Neural progenitor cell (in vitro differentiated cells): ENCODE measurements around the gene EML2. TPM values are rescaled to one million over a fixed set of nuclear protein-coding genes. Genes with fewer than 3 reads are reported as not detected.
"Not testable (repeated sequence)": the region's sequence is repeated elsewhere in the genome, so short reads cannot be mapped to it uniquely, and the experiment has no call there.

Experiments used
- DNase-seq: peaks from one replicate; pipeline ENCODE4 v3.0.0-alpha.2; 2016; ENCODE audit warnings: low spot score
- H2AFZ ChIP-seq: fragments of 200-600 bp; sonication (generic); replicated peaks from 2 replicates; pipeline ENCODE4 v1.6.1; 2016; ENCODE audit warnings: antibody characterized with exemption
- H3F3A ChIP-seq: fragments of 200-600 bp; sonication (generic); 2 replicates; pipeline ENCODE4 v1.6.1; 2016; ENCODE audit warnings: antibody characterized with exemption, low read depth
- H3K27ac ChIP-seq: fragments of 200-600 bp; sonication (generic); 2 replicates; pipeline ENCODE4 v1.5.1; 2016; ENCODE audit warnings: mild to moderate bottlenecking
- H3K27me3 ChIP-seq: fragments of 200-600 bp; sonication (generic); 2 replicates; pipeline ENCODE4 v1.6.1; 2016; ENCODE audit warnings: mild to moderate bottlenecking, moderate library complexity
- H3K36me3 ChIP-seq: fragments of 200-600 bp; sonication (generic); 2 replicates; pipeline ENCODE4 v1.5.1; 2016
- H3K4me1 ChIP-seq: fragments of 200-600 bp; sonication (generic); 2 replicates; pipeline ENCODE4 v1.6.1; 2016; ENCODE audit warnings: mixed run types
- H3K4me2 ChIP-seq: fragments of 200-600 bp; sonication (generic); 2 replicates; pipeline ENCODE4 v1.6.1; 2016
- H3K4me3 ChIP-seq: fragments of 200-600 bp; sonication (generic); 2 replicates; pipeline ENCODE4 v1.5.1; 2016
- H3K79me2 ChIP-seq: fragments of 200-600 bp; sonication (generic); 2 replicates; pipeline ENCODE4 v1.6.1; 2016; ENCODE audit warnings: low read depth
- H3K9ac ChIP-seq: fragments of 200-600 bp; sonication (generic); 2 replicates; pipeline ENCODE4 v1.6.1; 2016
- H3K9me3 ChIP-seq: fragments of 200-600 bp; sonication (generic); 2 replicates; pipeline ENCODE4 v1.5.1; 2016; ENCODE audit warnings: low read depth
- H4K20me1 ChIP-seq: fragments of 200-600 bp; sonication (generic); 2 replicates; pipeline ENCODE4 v1.6.1; 2016; ENCODE audit warnings: low read depth
- H3K27ac Mint-ChIP-seq: 3 replicates; pipeline ENCODE4 v1.8.0; 2021; ENCODE audit warnings: mixed read lengths
- H3K27me3 Mint-ChIP-seq: 2 replicates; pipeline ENCODE4 v1.8.0; 2022; ENCODE audit warnings: low read depth, mild to moderate bottlenecking, inconsistent platforms, moderate library complexity, mixed read lengths; ENCODE audit not compliant: insufficient read depth
- H3K36me3 Mint-ChIP-seq: 3 replicates; pipeline ENCODE4 v1.8.0; 2021; ENCODE audit warnings: mixed read lengths
- H3K4me1 Mint-ChIP-seq: 3 replicates; pipeline ENCODE4 v1.8.0; 2021; ENCODE audit warnings: mixed read lengths
- H3K4me3 Mint-ChIP-seq: 3 replicates; pipeline ENCODE4 v1.8.0; 2021; ENCODE audit warnings: mild to moderate bottlenecking, moderate library complexity, mixed read lengths
- H3K9me3 Mint-ChIP-seq: 3 replicates; pipeline ENCODE4 v1.8.0; 2020; ENCODE audit warnings: mixed read lengths
- EZH2 ChIP-seq: fragments of 200-600 bp; sonication (generic); IDR thresholded peaks from 2 replicates; pipeline ENCODE4 v1.6.1; 2017; ENCODE audit warnings: antibody characterized with exemption, mild to moderate bottlenecking, moderate library complexity
- EZH2phosphoT487 ChIP-seq: fragments of 200-600 bp; sonication (generic); IDR thresholded peaks from 2 replicates; pipeline ENCODE4 v1.6.1; 2017; ENCODE audit warnings: antibody characterized with exemption
- total RNA-seq: library from RNA; depleted of rRNA; stranded (reverse); fragments of >200 nt; gene quantifications from 2 replicates; pipeline ENCODE4 v1.2.3, GENCODE V29; 2015; ENCODE audit warnings: low replicate concordance
- TF ChIP-seq, protein P1 (sequence below): fragments of 200-600 bp; sonication (generic); IDR thresholded peaks from 2 replicates; pipeline ENCODE4 v1.5.1; 2017; ENCODE audit warnings: antibody characterized with exemption, mild to moderate bottlenecking

The EML2 gene, protein sequence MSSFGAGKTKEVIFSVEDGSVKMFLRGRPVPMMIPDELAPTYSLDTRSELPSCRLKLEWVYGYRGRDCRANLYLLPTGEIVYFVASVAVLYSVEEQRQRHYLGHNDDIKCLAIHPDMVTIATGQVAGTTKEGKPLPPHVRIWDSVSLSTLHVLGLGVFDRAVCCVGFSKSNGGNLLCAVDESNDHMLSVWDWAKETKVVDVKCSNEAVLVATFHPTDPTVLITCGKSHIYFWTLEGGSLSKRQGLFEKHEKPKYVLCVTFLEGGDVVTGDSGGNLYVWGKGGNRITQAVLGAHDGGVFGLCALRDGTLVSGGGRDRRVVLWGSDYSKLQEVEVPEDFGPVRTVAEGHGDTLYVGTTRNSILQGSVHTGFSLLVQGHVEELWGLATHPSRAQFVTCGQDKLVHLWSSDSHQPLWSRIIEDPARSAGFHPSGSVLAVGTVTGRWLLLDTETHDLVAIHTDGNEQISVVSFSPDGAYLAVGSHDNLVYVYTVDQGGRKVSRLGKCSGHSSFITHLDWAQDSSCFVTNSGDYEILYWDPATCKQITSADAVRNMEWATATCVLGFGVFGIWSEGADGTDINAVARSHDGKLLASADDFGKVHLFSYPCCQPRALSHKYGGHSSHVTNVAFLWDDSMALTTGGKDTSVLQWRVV
- 15.9 and 20.3 TPM in 2 replicates for total RNA-seq

DNA sequence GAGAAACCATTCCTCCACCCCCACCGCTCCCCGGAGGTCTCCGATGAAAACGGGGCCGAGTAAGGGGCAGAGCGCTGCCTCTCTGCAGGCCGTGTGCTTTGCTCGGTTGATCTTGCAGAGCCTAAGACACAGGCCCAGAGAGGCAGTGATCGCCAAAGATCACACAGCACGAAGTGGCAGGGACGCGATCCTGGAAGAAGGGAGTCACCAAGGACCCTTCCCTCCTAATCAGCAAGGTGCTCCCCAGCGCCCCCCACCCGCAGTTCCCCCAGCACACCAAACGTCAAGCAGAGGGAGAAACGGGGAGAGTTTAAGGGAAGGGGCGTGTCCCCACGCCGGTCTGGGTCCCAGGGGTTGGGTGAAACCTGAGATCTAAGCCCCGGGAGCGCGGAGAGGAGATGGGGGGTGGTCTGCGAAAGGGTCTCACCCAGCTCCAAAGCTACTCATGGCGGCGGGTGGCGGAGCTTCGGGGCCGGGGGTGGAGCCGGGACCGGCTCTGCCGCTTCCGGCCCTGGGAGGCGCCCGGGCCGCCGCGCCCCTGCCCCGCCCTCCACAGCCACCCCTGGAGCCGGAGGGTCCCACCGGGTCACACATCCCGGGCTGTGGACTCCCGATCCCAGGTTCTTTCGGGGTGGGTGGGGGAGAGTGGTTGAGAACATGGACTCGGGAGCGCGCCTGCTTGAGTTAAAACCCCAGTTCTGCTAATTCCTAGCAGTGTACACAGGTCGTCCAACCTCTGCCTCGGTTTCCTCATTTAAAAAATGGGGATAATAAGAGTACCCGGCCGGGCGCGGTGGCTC is at the start of gene EML2:
TSS of gene EML2 (minus strand) at position 468 of the 800 bp plus-strand sequence. CDS start at position 447, 21 bp downstream.
- Histone ChIP-seq H3F3A (peaks cover 49% of the 10 kb centered on the region), H4K20me1 (peaks cover 4% of the 10 kb centered on the region), H3K36me3 (no peaks in the 10 kb centered on the region), H3K4me2 (peak within 1 kb of the TSS; percentile 78), H3K79me2 (no peaks in the 10 kb centered on the region), H3K9ac (no peak within 1 kb of the TSS), H2AFZ (peak within 1 kb of the TSS; percentile 58), H3K4me3 (peak within 1 kb of the TSS; percentile 59), H3K9me3 (no peaks in the 10 kb centered on the region), H3K4me1 (peaks cover 12% of the 10 kb centered on the region), H3K27ac (no peak within 1 kb of the TSS), H3K27me3 (peaks cover 11% of the 10 kb centered on the region)
- peak; percentile 94 for DNase-seq
- Mint-ChIP-seq H3K27me3 (peaks cover 17% of the 10 kb centered on the region), H3K9me3 (no peaks in the 10 kb centered on the region), H3K4me3 (peak within 1 kb of the TSS; percentile 90), H3K36me3 (no peaks in the 10 kb centered on the region), H3K4me1 (peaks cover 40% of the 10 kb centered on the region), H3K27ac (no peak within 1 kb of the TSS)
- TF ChIP-seq, protein P1, sequence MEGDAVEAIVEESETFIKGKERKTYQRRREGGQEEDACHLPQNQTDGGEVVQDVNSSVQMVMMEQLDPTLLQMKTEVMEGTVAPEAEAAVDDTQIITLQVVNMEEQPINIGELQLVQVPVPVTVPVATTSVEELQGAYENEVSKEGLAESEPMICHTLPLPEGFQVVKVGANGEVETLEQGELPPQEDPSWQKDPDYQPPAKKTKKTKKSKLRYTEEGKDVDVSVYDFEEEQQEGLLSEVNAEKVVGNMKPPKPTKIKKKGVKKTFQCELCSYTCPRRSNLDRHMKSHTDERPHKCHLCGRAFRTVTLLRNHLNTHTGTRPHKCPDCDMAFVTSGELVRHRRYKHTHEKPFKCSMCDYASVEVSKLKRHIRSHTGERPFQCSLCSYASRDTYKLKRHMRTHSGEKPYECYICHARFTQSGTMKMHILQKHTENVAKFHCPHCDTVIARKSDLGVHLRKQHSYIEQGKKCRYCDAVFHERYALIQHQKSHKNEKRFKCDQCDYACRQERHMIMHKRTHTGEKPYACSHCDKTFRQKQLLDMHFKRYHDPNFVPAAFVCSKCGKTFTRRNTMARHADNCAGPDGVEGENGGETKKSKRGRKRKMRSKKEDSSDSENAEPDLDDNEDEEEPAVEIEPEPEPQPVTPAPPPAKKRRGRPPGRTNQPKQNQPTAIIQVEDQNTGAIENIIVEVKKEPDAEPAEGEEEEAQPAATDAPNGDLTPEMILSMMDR: peak; percentile 53
- no peak for TF ChIP-seq EZH2
- TF ChIP-seq EZH2phosphoT487: no peak

DNA sequence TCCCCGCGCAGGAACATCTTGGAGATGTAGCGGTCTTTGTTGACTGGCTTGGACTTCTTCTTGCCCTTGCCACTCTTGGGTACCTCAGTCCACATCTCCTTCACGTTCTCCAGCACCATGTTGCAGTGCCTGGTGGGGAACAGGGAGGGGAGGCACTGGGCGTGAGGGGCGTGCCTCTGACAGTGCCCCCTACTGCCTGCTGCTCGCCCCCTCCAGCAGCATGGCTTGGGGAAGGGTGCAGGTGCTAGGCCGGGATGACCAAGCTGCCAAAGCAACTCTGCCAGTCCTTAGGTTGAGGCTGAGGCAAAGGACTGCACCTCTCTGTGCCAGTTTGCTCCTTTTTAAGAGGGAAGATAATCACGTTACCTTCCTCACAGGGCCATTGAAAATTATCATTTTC is 48.4 kb upstream of the EML2 start:
- H2AFZ ChIP-seq: no peak overlapping the region
- peaks cover 6% of the 10 kb centered on the region for H3K4me1 ChIP-seq
- Mint-ChIP-seq H3K4me3 (no peak overlapping the region), H3K4me1 (peaks cover 11% of the 10 kb centered on the region), H3K36me3 (peaks cover 10% of the 10 kb centered on the region), H3K9me3 (no peaks in the 10 kb centered on the region), H3K27me3 (peaks cover 4% of the 10 kb centered on the region), H3K27ac (no peak overlapping the region)
- peaks cover 24% of the 10 kb centered on the region for H3K79me2 ChIP-seq
- H3K9ac ChIP-seq: no peak overlapping the region
- H4K20me1 ChIP-seq: peaks cover 14% of the 10 kb centered on the region
- H3K4me3 ChIP-seq: no peak overlapping the region
- no peaks in the 10 kb centered on the region for H3K36me3 ChIP-seq
- peaks cover 29% of the 10 kb centered on the region for H3F3A ChIP-seq
- no peak overlapping the region for H3K4me2 ChIP-seq
- TF ChIP-seq EZH2: no peak
- TF ChIP-seq, protein P1: no peak
- no peak for TF ChIP-seq EZH2phosphoT487
- no peak overlapping the region for H3K27ac ChIP-seq
- no peaks in the 10 kb centered on the region for H3K27me3 ChIP-seq
- no peaks in the 10 kb centered on the region for H3K9me3 ChIP-seq
- no peak for DNase-seq

DNA sequence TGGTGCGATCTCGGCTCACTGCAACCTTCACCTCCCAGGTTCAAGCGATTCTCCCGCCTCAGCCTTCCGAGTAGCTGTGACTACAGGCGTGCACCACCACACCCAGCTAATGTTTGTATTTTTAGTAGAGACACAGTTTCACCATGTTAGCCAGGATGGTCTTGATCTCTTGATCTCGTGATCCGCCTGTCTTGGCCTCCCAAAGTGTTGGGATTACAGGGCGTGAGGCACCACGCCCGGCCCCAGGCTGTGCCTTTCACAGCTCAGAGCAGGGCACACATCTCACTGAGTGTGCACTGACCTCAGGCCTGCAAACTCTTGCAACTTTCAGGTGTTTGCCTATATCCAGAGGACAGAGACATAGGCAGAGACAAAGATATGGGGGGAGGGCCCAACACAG is 45.8 kb upstream of the EML2 start:
- H3K4me2 ChIP-seq, H3K36me3 ChIP-seq, H3K9me3 Mint-ChIP-seq, DNase-seq, H3K27ac Mint-ChIP-seq, H3K9ac ChIP-seq, H3K27ac ChIP-seq, H2AFZ ChIP-seq, H3K4me3 Mint-ChIP-seq, H4K20me1 ChIP-seq, H3K4me1 ChIP-seq, H3K27me3 Mint-ChIP-seq, H3K9me3 ChIP-seq, H3K4me3 ChIP-seq, H3K4me1 Mint-ChIP-seq: not testable (repeated sequence)
- peaks cover 10% of the 10 kb centered on the region for H3K36me3 Mint-ChIP-seq
- Histone ChIP-seq H3F3A (peaks cover 20% of the 10 kb centered on the region), H3K79me2 (peaks cover 10% of the 10 kb centered on the region), H3K27me3 (peaks cover 21% of the 10 kb centered on the region)
